Left cardiac atrium (tissue), 4 donors: ENCODE results near the gene SLIT1. TPM values are rescaled to one million over a fixed set of nuclear protein-coding genes. Genes with fewer than 3 reads are reported as not detected.

Experiments
- ATAC-seq, 2 donors: fragments of 200-7000 bp; cut with Tn5 transposase; one replicate each; pipeline ENCODE4 v1.9.1; 2020; ENCODE audit warnings: mild to moderate bottlenecking in 2 of 2, moderate library complexity in 2 of 2
- DNase-seq: peaks from one replicate; pipeline ENCODE4 v3.0.0-alpha.2; 2020
- intact Hi-C, 2 donors: fragments of 100-400 bp; cut with DNase I; formaldehyde crosslinking; loops; one replicate each; pipeline versions ENCODE4 v1.14.1 to v1.15.1; 2022 to 2023
- total RNA-seq, 2 donors: library from RNA; stranded (reverse); fragmentation: NEBNext Ultra II Directional; extraction: Animal tissue kit (Norgen Biotek cat#: 25700); gene quantifications; one replicate each; pipeline ENCODE4 v1.2.1, GENCODE V29; 2021
- donor health status: DM: no; HTN: yes; CAD: no.
- donor health status: DM: no; HTN: yes; CAD: no; lungs with severe emphysema.
- donor health status: DM: yes; HTN: yes; CAD: no.
- donor health status: Dilated cardiomyopathy.

The SLIT1 gene
- total RNA-seq, 2 donors from 2014 or later: 0.24 to 0.31 TPM

GRCh38 chr10:97204826-97205679, 19.3 kb upstream of the SLIT1 start:
- DNase-seq (no peak), ATAC-seq (no peak)
- intact Hi-C loops: loop anchor here in 1 of 2 donors (5.0 kb wide), 1 partner anchor 133 kb away; no protein-coding TSS in a partner anchor

GRCh38 chr10:97203220-97203619, 17.5 kb upstream of the SLIT1 start:
- intact Hi-C loops: no loop called here
- ATAC-seq (no peak), DNase-seq (no peak)

- intact Hi-C loops: no loop called here
- ATAC-seq (no peak), DNase-seq (no peak)
Observed at GRCh38 chr10:97200616-97201015, 14.9 kb upstream of the SLIT1 start.

- ATAC-seq: no peak
- DNase-seq: no peak
- intact Hi-C loops: no loop called here
Observed at GRCh38 chr10:97199152-97199551, 13.4 kb upstream of the SLIT1 start.

GRCh38 chr10:97197030-97197500, 11.3 kb upstream of the SLIT1 start:
- peak in 1 of 2 donors; percentile 62 for ATAC-seq
- intact Hi-C loops: no loop called here
- DNase-seq: no peak

GRCh38 chr10:97196223-97197029, 10.7 kb upstream of the SLIT1 start:
- intact Hi-C loops: no loop called here
- DNase-seq (peak; percentile 42), ATAC-seq (peak; percentile 73 to 91)

GRCh38 chr10:97195706-97196222, 10.0 kb upstream of the SLIT1 start:
- intact Hi-C loops: no loop called here
- DNase-seq (no peak), ATAC-seq (no peak)

GRCh38 chr10:97192952-97193435, 7.2 kb upstream of the SLIT1 start:
- intact Hi-C loops: no loop called here
- no peak for ATAC-seq
- DNase-seq: no peak

- intact Hi-C loops: no loop called here
- DNase-seq (no peak), ATAC-seq (no peak)
Observed at GRCh38 chr10:97190450-97190849, 4.7 kb upstream of the SLIT1 start.

- ATAC-seq (no peak), DNase-seq (no peak)
- intact Hi-C loops: no loop called here
Observed at GRCh38 chr10:97188261-97188711, 2.5 kb upstream of the SLIT1 start.

- ATAC-seq: no peak
- intact Hi-C loops: no loop called here
- DNase-seq: no peak
Observed at GRCh38 chr10:97186911-97187310, 1.2 kb upstream of the SLIT1 start.

- intact Hi-C loops: no loop called here
- ATAC-seq (no peak), DNase-seq (no peak)
Observed at GRCh38 chr10:97184971-97185325, 811 bp downstream of the SLIT1 start.

- DNase-seq (no peak), ATAC-seq (no peak)
- intact Hi-C loops: no loop called here
Observed at GRCh38 chr10:97183314-97183713, 2.4 kb downstream of the SLIT1 start.

GRCh38 chr10:97182288-97182990, 3.3 kb downstream of the SLIT1 start:
- no peak for DNase-seq
- intact Hi-C loops: no loop called here

GRCh38 chr10:97180986-97181385, 4.8 kb downstream of the SLIT1 start:
- ATAC-seq (no peak), DNase-seq (no peak)
- intact Hi-C loops: no loop called here

More at GRCh38 chr10:97182288-97182990, 3.3 kb downstream of the SLIT1 start:
- no peak for ATAC-seq

- intact Hi-C loops: no loop called here
- DNase-seq: no peak
Observed at GRCh38 chr10:97180363-97180755, 5.4 kb downstream of the SLIT1 start.

GRCh38 chr10:97179731-97180362, 5.9 kb downstream of the SLIT1 start:
- ATAC-seq (peak; percentile 71 to 75), DNase-seq (peak; percentile 38)
- intact Hi-C loops: no loop called here

More at GRCh38 chr10:97180363-97180755, 5.4 kb downstream of the SLIT1 start:
- no peak for ATAC-seq

- intact Hi-C loops: no loop called here
- no peak for ATAC-seq
- DNase-seq: no peak
Observed at GRCh38 chr10:97179311-97179710, 6.4 kb downstream of the SLIT1 start.

GRCh38 chr10:97178074-97178473, 7.7 kb downstream of the SLIT1 start:
- intact Hi-C loops: no loop called here
- no peak for ATAC-seq
- DNase-seq: no peak
